ENCODE measurements around the gene CERS5. TPM values are rescaled to one million over a fixed set of nuclear protein-coding genes. Genes with fewer than 3 reads are reported as not detected.

The CERS5 gene
- polyA plus RNA-seq, 4 donors, result 72.5 to 82.9 (median 75.4) TPM

DNA sequence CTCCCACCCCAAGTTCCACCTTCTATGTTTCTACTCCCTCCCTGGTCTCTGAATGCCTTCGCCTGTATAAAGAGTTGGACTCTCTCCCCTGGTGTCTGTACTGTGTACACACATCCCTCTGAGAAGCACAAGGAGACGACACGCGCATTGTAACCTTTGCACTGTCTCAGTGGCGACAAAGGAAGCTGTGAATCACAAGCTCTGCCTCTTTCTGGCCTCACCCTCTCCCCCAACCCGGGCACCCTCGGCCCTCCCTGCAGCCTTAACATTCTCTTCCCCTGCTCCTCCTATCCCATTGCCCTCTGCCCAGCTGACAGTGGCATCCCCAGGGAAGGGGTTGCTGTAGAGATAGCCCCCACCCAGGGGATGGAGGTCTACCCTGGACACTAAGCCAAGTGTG lies 84.5 kb downstream of the CERS5 start:
- DNase-seq (ENCODE audit: low read depth in 4 of 4, low spot score in 3 of 4), result no peak

GRCh38 chr12:50081096-50081808 lies 85.9 kb downstream of the CERS5 start:
- DNase-seq (ENCODE audit: low read depth in 4 of 4, low spot score in 3 of 4), result no peak

DNA sequence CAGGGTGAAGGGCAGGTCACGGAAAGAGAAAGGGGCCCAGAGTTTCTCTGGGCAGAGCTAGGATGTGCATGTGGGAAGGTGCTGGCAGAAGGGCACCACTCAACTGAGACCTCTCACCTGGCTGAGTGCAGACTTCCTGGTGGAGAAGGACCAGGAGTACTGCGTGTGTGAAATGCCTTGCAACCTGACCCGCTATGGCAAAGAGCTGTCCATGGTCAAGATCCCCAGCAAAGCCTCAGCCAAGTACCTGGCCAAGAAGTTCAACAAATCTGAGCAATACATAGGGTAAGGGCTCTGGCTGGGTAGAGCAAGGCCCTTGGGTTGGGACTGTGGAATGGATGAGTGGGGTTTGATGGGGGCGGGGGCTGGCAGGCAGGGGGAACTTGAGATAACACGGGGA lies 87.4 kb downstream of the CERS5 start:
- DNase-seq (ENCODE audit: low read depth in 4 of 4, low spot score in 3 of 4), result no peak

Other genes starting within 250 kb of the CERS5 start
- gene AQP2, start 216.6 kb downstream of the CERS5 start, polyA plus RNA-seq (ENCODE audit: insufficient read length in 4 of 4), result 100 to 1,000 TPM in 2 of 4 donors, 10 to 100 TPM in 2; 93.0 to 265 (median 104) TPM
- 1 to 10 TPM; 1.7 to 4.0 (median 2.0) TPM for gene AQP5, start 205.5 kb downstream of the CERS5 start, polyA plus RNA-seq (ENCODE audit: insufficient read length in 4 of 4)
- gene AQP6, start 194.4 kb downstream of the CERS5 start, polyA plus RNA-seq (ENCODE audit: insufficient read length in 4 of 4), result 10 to 100 TPM; 16.0 to 22.1 (median 19.6) TPM
- gene RACGAP1, start 141.9 kb downstream of the CERS5 start, polyA plus RNA-seq (ENCODE audit: insufficient read length in 4 of 4), result 10 to 100 TPM; 42.4 to 54.4 (median 49.8) TPM
- 1 to 10 TPM; 3.4 to 4.8 (median 4.6) TPM for gene ASIC1, start 109.8 kb downstream of the CERS5 start, polyA plus RNA-seq (ENCODE audit: insufficient read length in 4 of 4)
- 100 to 1,000 TPM; 165 to 182 (median 176) TPM for gene SMARCD1, start 82.0 kb downstream of the CERS5 start, polyA plus RNA-seq (ENCODE audit: insufficient read length in 4 of 4)
- 10 to 100 TPM; 52.2 to 82.4 (median 64.7) TPM for gene GPD1, start 63.4 kb downstream of the CERS5 start, polyA plus RNA-seq (ENCODE audit: insufficient read length in 4 of 4)
- 10 to 100 TPM; 50.6 to 62.1 (median 52.5) TPM for gene COX14, start 55.1 kb downstream of the CERS5 start, polyA plus RNA-seq (ENCODE audit: insufficient read length in 4 of 4)
- gene LIMA1, start 116.2 kb upstream of the CERS5 start, polyA plus RNA-seq (ENCODE audit: insufficient read length in 4 of 4), result 100 to 1,000 TPM in 1 of 4 donors, 10 to 100 TPM in 3; 77.5 to 107 (median 93.1) TPM
- gene FAM186A, start 229.2 kb upstream of the CERS5 start, polyA plus RNA-seq (ENCODE audit: insufficient read length in 4 of 4), result under 1 TPM; 0.08 to 0.20 (median 0.17) TPM
- gene LARP4, start 233.5 kb upstream of the CERS5 start, polyA plus RNA-seq (ENCODE audit: insufficient read length in 4 of 4), result 10 to 100 TPM; 35.4 to 48.7 (median 47.2) TPM

All from right renal pelvis (tissue), 4 donors.